Brain microvascular endothelial cell (primary cell): Measurements from ENCODE around the gene PPIE.

Experiments
- DNase-seq: peaks from one replicate; pipeline ENCODE4 v3.0.0-alpha.2; 2020
- H3K27ac ChIP-seq: fragments of 250-450 bp; sonication (Bioruptor Pico); 2 replicates; pipeline ENCODE4 v1.5.1; 2020; ENCODE audit warnings: mild to moderate bottlenecking, moderate library complexity
- H3K27me3 ChIP-seq: fragments of 250-450 bp; sonication (Bioruptor Pico); replicated peaks from 2 replicates; pipeline ENCODE4 v1.5.1; 2020; ENCODE audit warnings: mild to moderate bottlenecking
- H3K36me3 ChIP-seq: fragments of 250-450 bp; sonication (Bioruptor Pico); replicated peaks from 2 replicates; pipeline ENCODE4 v1.5.1; 2020; ENCODE audit warnings: mild to moderate bottlenecking
- H3K4me3 ChIP-seq: 2 replicates; pipeline ENCODE4 v1.5.1; 2011; ENCODE audit warnings: low read depth, mild to moderate bottlenecking, control low read depth, low read length, moderate library complexity
- CTCF ChIP-seq: IDR thresholded peaks from 2 replicates; pipeline ENCODE4 v1.5.1; 2011; ENCODE audit warnings: low read depth, mild to moderate bottlenecking, moderate library complexity, low read length, control low read depth, inconsistent platforms; ENCODE audit errors: missing control alignments
- in situ Hi-C: cut with HindIII; loops from 2 replicates; pipeline ENCODE4 v1.10.0; 2017; ENCODE audit warnings: low sequenced_read_pairs, low pct_ligation_motif_present

The PPIE gene

GRCh38 chr1:39698568-39698967 is 40.1 kb upstream of the PPIE start:
- H3K27ac ChIP-seq, result no peak overlapping the region
- no peak for DNase-seq
- H3K36me3 ChIP-seq, result no peaks in the 10 kb centered on the region
- TF ChIP-seq CTCF, result no peak
- in situ Hi-C loops, result no loop called here
- H3K27me3 ChIP-seq, result peaks cover 13% of the 10 kb centered on the region
- H3K4me3 ChIP-seq, result no peak overlapping the region

GRCh38 chr1:39699419-39699818 is 39.3 kb upstream of the PPIE start:
- Histone ChIP-seq H3K27me3 (peaks cover 8% of the 10 kb centered on the region), H3K27ac (no peak overlapping the region)

DNA sequence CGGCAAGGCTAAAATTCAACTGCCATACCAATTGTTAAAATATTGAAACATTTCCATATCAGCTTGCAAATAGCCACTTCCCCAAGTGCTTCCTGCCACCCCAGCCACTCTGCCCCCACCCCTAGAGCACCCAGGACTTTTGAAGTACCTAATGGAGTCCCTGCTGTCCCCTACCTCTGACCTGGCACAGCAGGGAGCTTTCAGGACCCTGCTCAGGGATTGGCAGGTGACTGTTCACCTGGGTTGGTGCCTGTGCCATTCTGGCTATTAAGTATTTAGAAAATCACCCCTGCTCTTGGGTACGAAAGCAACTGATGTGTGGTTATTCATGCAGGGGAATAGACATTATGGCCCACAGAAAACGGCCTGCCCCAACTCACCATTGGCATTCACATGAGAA is 38.3 kb upstream of the PPIE start:
- Histone ChIP-seq H3K4me3 (no peak overlapping the region), H3K36me3 (no peaks in the 10 kb centered on the region), H3K27ac (no peak overlapping the region), H3K27me3 (peaks cover 8% of the 10 kb centered on the region)
- DNase-seq, result no peak
- in situ Hi-C loops, result no loop called here
- TF ChIP-seq CTCF, result no peak

More at GRCh38 chr1:39699419-39699818, 39.3 kb upstream of the PPIE start:
- Histone ChIP-seq H3K36me3 (no peaks in the 10 kb centered on the region), H3K4me3 (no peak overlapping the region)
- no peak for DNase-seq
- no peak for TF ChIP-seq CTCF
- in situ Hi-C loops, result no loop called here

GRCh38 chr1:39701049-39701439 is 37.6 kb upstream of the PPIE start:
- in situ Hi-C loops, result no loop called here
- peak; percentile 82 for DNase-seq

GRCh38 chr1:39704757-39705156 is 33.9 kb upstream of the PPIE start:
- no peaks in the 10 kb centered on the region for H3K27me3 ChIP-seq
- DNase-seq, result no peak
- H3K36me3 ChIP-seq, result no peaks in the 10 kb centered on the region
- in situ Hi-C loops, result no loop called here
- H3K27ac ChIP-seq, result no peak overlapping the region
- no peak for TF ChIP-seq CTCF
- H3K4me3 ChIP-seq, result no peak overlapping the region

More at GRCh38 chr1:39701049-39701439, 37.6 kb upstream of the PPIE start:
- Histone ChIP-seq H3K36me3 (no peaks in the 10 kb centered on the region), H3K4me3 (no peak overlapping the region), H3K27me3 (peaks cover 5% of the 10 kb centered on the region), H3K27ac (peak overlapping the region; percentile 27)
- TF ChIP-seq CTCF, result no peak

GRCh38 chr1:39707506-39707905 is 31.2 kb upstream of the PPIE start:
- Histone ChIP-seq H3K36me3 (no peaks in the 10 kb centered on the region), H3K27ac (no peak overlapping the region), H3K4me3 (no peak overlapping the region), H3K27me3 (no peaks in the 10 kb centered on the region)
- in situ Hi-C loops, result no loop called here
- no peak for TF ChIP-seq CTCF
- DNase-seq, result no peak
